HEK293 (cell line): ENCODE measurements around the gene BRSK1.

ENCODE experiments used
- CTCF ChIA-PET: fragments of 350-600 bp; formaldehyde crosslinking; extraction: SDS; loops from one replicate; lab custom pipeline; 2021; ENCODE audit warnings: antibody characterized with exemption; lab: Yijun Ruan, JAX
- POLR2A ChIA-PET: fragments of 300-600 bp; formaldehyde crosslinking; extraction: SDS; loops from one replicate; lab custom pipeline; 2020; ENCODE audit warnings: antibody characterized with exemption, inconsistent platforms; lab: Yijun Ruan, JAX
- H3K27ac ChIP-seq: fragments of 200-500 bp; sonication (Bioruptor generic); 2 replicates; pipeline ENCODE4 v1.5.1; 2014; ENCODE audit warnings: low read depth, low read length, control low read depth, inconsistent platforms; ENCODE audit errors: extremely low read depth
- H3K36me3 ChIP-seq, 2 experiments: fragments of 200-500 bp in 1 of 2; sonication (Bioruptor generic) in 1 of 2; 1 replicate in 1 of 2; 2 replicates in 1 of 2; pipeline ENCODE4 v1.5.1; 2014 to 2017; ENCODE audit warnings: inconsistent platforms in 2 of 2, low read length in 2 of 2; ENCODE audit not compliant: control insufficient read depth in 2 of 2, insufficient read depth in 1 of 2
- H3K4me1 ChIP-seq: fragments of 200-500 bp; sonication (Bioruptor generic); 2 replicates; pipeline ENCODE4 v1.5.1; 2014; ENCODE audit warnings: mild to moderate bottlenecking, low read length, inconsistent platforms; ENCODE audit not compliant: control insufficient read depth, insufficient read depth
- H3K4me3 ChIP-seq: 2 replicates; pipeline ENCODE4 v1.5.1; 2011; ENCODE audit warnings: low read depth, mild to moderate bottlenecking, control low read depth, low read length, moderate library complexity
- H3K9me3 ChIP-seq: fragments of 200-500 bp; sonication (Bioruptor generic); 2 replicates; pipeline ENCODE4 v1.5.1; 2014; ENCODE audit warnings: low read depth, low read length, inconsistent platforms; ENCODE audit not compliant: control insufficient read depth, insufficient read depth
- GLIS1 ChIP-seq: fragments of 450-650 bp; formaldehyde crosslinking; IDR thresholded peaks from 2 replicates; pipeline ENCODE4 v1.5.1; 2016; ENCODE audit warnings: missing biosample characterization, missing genetic modification characterization
- OSR2 ChIP-seq: fragments of 450-650 bp; formaldehyde crosslinking; IDR thresholded peaks from 2 replicates; pipeline ENCODE4 v1.5.1; 2016; ENCODE audit warnings: missing biosample characterization, missing genetic modification characterization
- REPIN1 ChIP-seq: fragments of 450-650 bp; formaldehyde crosslinking; IDR thresholded peaks from 2 replicates; pipeline ENCODE4 v1.5.1; 2017; ENCODE audit warnings: missing biosample characterization, missing genetic modification characterization, low read depth
- ZFP69B ChIP-seq: fragments of 450-650 bp; formaldehyde crosslinking; IDR thresholded peaks from 2 replicates; pipeline ENCODE4 v1.5.1; 2016; ENCODE audit warnings: missing biosample characterization, missing genetic modification characterization
- ZNF138 ChIP-seq: fragments of 450-650 bp; formaldehyde crosslinking; IDR thresholded peaks from 2 replicates; pipeline ENCODE4 v1.5.1; 2016; ENCODE audit warnings: missing biosample characterization, missing genetic modification characterization, borderline replicate concordance
- ZNF2 ChIP-seq: fragments of 450-650 bp; formaldehyde crosslinking; IDR thresholded peaks from 2 replicates; pipeline ENCODE4 v1.5.1; 2016; ENCODE audit warnings: missing biosample characterization, missing genetic modification characterization
- ZNF302 ChIP-seq: fragments of 450-650 bp; formaldehyde crosslinking; IDR thresholded peaks from 2 replicates; pipeline ENCODE4 v1.5.1; 2016; ENCODE audit warnings: missing biosample characterization, missing genetic modification characterization, low read depth
- ZNF423 ChIP-seq: fragments of 450-650 bp; formaldehyde crosslinking; IDR thresholded peaks from 2 replicates; pipeline ENCODE4 v1.5.1; 2016; ENCODE audit warnings: missing biosample characterization, missing genetic modification characterization
- ZNF596 ChIP-seq: fragments of 450-650 bp; IDR thresholded peaks from 2 replicates; pipeline ENCODE4 v1.5.0; 2018; ENCODE audit warnings: missing biosample characterization, mild to moderate bottlenecking, missing genetic modification characterization, moderate library complexity
- ZNF623 ChIP-seq: fragments of 450-650 bp; formaldehyde crosslinking; IDR thresholded peaks from 2 replicates; pipeline ENCODE4 v1.5.1; 2016; ENCODE audit warnings: missing biosample characterization, missing genetic modification characterization
- ZNF629 ChIP-seq: fragments of 450-650 bp; formaldehyde crosslinking; IDR thresholded peaks from 2 replicates; pipeline ENCODE4 v1.5.1; 2017; ENCODE audit warnings: missing biosample characterization, missing genetic modification characterization
- ZNF658 ChIP-seq: fragments of 450-650 bp; formaldehyde crosslinking; IDR thresholded peaks from 2 replicates; pipeline ENCODE4; 2016; ENCODE audit warnings: missing biosample characterization, missing genetic modification characterization
- ZNF791 ChIP-seq: fragments of 450-650 bp; formaldehyde crosslinking; IDR thresholded peaks from 2 replicates; pipeline ENCODE4 v1.5.1; 2016; ENCODE audit warnings: missing biosample characterization, missing genetic modification characterization
- ZNF837 ChIP-seq: fragments of 450-650 bp; formaldehyde crosslinking; IDR thresholded peaks from 2 replicates; pipeline ENCODE4 v1.5.1; 2016; ENCODE audit warnings: missing biosample characterization, missing genetic modification characterization
- ZXDB ChIP-seq: fragments of 450-650 bp; formaldehyde crosslinking; IDR thresholded peaks from 2 replicates; pipeline ENCODE4 v1.5.1; 2016; ENCODE audit warnings: missing biosample characterization, missing genetic modification characterization
- TF ChIP-seq, protein P1 (sequence below): fragments of 450-650 bp; IDR thresholded peaks from 2 replicates; pipeline ENCODE4 v1.5.1; 2018; ENCODE audit warnings: missing biosample characterization, mild to moderate bottlenecking, missing genetic modification characterization
- TF ChIP-seq, protein P2 (sequence below): fragments of 450-650 bp; formaldehyde crosslinking; IDR thresholded peaks from 2 replicates; pipeline ENCODE4 v1.5.1; 2016; ENCODE audit warnings: missing biosample characterization, missing genetic modification characterization
- TF ChIP-seq, protein P3 (sequence below): fragments of 450-650 bp; formaldehyde crosslinking; IDR thresholded peaks from 2 replicates; pipeline ENCODE4 v1.5.1; 2016; ENCODE audit warnings: missing biosample characterization, missing genetic modification characterization
- TF ChIP-seq, protein P4 (sequence below): fragments of 450-650 bp; formaldehyde crosslinking; IDR thresholded peaks from 2 replicates; pipeline ENCODE4 v1.5.1; 2017; ENCODE audit warnings: missing biosample characterization, missing genetic modification characterization
- TF ChIP-seq, protein P5 (sequence below): fragments of 450-650 bp; formaldehyde crosslinking; IDR thresholded peaks from 2 replicates; pipeline ENCODE4 v1.5.1; 2016; ENCODE audit warnings: missing biosample characterization, missing genetic modification characterization

Gene BRSK1

DNA sequence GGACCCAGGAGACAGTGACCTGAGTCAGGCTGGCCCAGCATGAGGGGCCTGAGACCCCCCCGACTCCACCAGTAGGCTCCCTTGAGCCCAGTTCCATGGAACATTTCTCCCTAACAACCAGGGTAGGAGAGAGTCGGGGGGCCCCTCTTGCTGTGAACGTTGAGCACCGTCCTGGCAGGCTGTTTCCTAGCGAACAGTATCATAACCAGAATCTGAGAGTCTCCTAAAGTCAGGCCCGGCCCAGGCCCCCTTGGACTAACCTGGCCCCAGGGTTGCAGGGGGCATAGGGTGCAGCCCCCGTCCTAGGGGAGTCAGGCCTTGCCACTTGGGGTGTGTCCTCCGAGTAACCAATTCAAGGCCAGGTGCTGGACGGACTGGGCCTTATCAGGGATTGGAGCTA is 27.6 kb downstream of the BRSK1 start:
- no peak overlapping the region for H3K27ac ChIP-seq
- H3K4me1 ChIP-seq: no peaks in the 10 kb centered on the region
- H3K36me3 ChIP-seq: peaks cover 14 to 37% of the 10 kb centered on the region in 2 experiments
- ChIA-PET POLR2A (interaction anchor here (1.0 to 1.4 kb wide), 2 partner anchors 27 to 78 kb away, joined by 3 read pairs; no protein-coding TSS in a partner anchor), CTCF (interaction anchor here (5.7 kb wide), 1 partner anchor 9 kb away, joined by 45 read pairs; no protein-coding TSS in a partner anchor)
- TF ChIP-seq REPIN1 (tag by site-specific recombination) (no peak), ZNF596 (no peak), ZNF623 (tag by site-specific recombination) (no peak), OSR2 (tag by site-specific recombination) (no peak), ZNF658 (no peak), ZXDB (tag by site-specific recombination) (no peak), ZNF423 (tag by site-specific recombination) (no peak), ZNF302 (tag by site-specific recombination) (no peak), ZNF2 (tag by site-specific recombination) (no peak), ZNF791 (tag by site-specific recombination) (no peak), ZFP69B (tag by site-specific recombination) (no peak), GLIS1 (tag by site-specific recombination) (no peak), ZNF629 (no peak), ZNF837 (tag by site-specific recombination) (no peak), ZNF138 (tag by site-specific recombination) (no peak)
- TF ChIP-seq, protein P1, sequence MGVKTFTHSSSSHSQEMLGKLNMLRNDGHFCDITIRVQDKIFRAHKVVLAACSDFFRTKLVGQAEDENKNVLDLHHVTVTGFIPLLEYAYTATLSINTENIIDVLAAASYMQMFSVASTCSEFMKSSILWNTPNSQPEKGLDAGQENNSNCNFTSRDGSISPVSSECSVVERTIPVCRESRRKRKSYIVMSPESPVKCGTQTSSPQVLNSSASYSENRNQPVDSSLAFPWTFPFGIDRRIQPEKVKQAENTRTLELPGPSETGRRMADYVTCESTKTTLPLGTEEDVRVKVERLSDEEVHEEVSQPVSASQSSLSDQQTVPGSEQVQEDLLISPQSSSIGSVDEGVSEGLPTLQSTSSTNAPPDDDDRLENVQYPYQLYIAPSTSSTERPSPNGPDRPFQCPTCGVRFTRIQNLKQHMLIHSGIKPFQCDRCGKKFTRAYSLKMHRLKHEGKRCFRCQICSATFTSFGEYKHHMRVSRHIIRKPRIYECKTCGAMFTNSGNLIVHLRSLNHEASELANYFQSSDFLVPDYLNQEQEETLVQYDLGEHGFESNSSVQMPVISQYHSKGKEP (tag by site-specific recombination): no peak
- TF ChIP-seq, protein P2, sequence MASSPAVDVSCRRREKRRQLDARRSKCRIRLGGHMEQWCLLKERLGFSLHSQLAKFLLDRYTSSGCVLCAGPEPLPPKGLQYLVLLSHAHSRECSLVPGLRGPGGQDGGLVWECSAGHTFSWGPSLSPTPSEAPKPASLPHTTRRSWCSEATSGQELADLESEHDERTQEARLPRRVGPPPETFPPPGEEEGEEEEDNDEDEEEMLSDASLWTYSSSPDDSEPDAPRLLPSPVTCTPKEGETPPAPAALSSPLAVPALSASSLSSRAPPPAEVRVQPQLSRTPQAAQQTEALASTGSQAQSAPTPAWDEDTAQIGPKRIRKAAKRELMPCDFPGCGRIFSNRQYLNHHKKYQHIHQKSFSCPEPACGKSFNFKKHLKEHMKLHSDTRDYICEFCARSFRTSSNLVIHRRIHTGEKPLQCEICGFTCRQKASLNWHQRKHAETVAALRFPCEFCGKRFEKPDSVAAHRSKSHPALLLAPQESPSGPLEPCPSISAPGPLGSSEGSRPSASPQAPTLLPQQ (tag by site-specific recombination): no peak
- TF ChIP-seq, protein P3, sequence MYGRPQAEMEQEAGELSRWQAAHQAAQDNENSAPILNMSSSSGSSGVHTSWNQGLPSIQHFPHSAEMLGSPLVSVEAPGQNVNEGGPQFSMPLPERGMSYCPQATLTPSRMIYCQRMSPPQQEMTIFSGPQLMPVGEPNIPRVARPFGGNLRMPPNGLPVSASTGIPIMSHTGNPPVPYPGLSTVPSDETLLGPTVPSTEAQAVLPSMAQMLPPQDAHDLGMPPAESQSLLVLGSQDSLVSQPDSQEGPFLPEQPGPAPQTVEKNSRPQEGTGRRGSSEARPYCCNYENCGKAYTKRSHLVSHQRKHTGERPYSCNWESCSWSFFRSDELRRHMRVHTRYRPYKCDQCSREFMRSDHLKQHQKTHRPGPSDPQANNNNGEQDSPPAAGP: no peak
- TF ChIP-seq, protein P4, sequence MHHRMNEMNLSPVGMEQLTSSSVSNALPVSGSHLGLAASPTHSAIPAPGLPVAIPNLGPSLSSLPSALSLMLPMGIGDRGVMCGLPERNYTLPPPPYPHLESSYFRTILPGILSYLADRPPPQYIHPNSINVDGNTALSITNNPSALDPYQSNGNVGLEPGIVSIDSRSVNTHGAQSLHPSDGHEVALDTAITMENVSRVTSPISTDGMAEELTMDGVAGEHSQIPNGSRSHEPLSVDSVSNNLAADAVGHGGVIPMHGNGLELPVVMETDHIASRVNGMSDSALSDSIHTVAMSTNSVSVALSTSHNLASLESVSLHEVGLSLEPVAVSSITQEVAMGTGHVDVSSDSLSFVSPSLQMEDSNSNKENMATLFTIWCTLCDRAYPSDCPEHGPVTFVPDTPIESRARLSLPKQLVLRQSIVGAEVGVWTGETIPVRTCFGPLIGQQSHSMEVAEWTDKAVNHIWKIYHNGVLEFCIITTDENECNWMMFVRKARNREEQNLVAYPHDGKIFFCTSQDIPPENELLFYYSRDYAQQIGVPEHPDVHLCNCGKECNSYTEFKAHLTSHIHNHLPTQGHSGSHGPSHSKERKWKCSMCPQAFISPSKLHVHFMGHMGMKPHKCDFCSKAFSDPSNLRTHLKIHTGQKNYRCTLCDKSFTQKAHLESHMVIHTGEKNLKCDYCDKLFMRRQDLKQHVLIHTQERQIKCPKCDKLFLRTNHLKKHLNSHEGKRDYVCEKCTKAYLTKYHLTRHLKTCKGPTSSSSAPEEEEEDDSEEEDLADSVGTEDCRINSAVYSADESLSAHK: no peak
- TF ChIP-seq, protein P5, sequence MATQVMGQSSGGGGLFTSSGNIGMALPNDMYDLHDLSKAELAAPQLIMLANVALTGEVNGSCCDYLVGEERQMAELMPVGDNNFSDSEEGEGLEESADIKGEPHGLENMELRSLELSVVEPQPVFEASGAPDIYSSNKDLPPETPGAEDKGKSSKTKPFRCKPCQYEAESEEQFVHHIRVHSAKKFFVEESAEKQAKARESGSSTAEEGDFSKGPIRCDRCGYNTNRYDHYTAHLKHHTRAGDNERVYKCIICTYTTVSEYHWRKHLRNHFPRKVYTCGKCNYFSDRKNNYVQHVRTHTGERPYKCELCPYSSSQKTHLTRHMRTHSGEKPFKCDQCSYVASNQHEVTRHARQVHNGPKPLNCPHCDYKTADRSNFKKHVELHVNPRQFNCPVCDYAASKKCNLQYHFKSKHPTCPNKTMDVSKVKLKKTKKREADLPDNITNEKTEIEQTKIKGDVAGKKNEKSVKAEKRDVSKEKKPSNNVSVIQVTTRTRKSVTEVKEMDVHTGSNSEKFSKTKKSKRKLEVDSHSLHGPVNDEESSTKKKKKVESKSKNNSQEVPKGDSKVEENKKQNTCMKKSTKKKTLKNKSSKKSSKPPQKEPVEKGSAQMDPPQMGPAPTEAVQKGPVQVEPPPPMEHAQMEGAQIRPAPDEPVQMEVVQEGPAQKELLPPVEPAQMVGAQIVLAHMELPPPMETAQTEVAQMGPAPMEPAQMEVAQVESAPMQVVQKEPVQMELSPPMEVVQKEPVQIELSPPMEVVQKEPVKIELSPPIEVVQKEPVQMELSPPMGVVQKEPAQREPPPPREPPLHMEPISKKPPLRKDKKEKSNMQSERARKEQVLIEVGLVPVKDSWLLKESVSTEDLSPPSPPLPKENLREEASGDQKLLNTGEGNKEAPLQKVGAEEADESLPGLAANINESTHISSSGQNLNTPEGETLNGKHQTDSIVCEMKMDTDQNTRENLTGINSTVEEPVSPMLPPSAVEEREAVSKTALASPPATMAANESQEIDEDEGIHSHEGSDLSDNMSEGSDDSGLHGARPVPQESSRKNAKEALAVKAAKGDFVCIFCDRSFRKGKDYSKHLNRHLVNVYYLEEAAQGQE: no peak
- H3K9me3 ChIP-seq: no peaks in the 10 kb centered on the region
- no peak overlapping the region for H3K4me3 ChIP-seq
